Effector memory CD4-positive, alpha-beta T cell (primary cell): ENCODE measurements around the gene HYPK.

Experiments
- DNase-seq, 3 donors: peaks; one replicate each; pipeline ENCODE4 v3.0.0-alpha.2; 2020
- H3K27ac ChIP-seq: 2 replicates; pipeline ENCODE4 v1.7.0; 2013; ENCODE audit warnings: mild to moderate bottlenecking, low read length, moderate library complexity; ENCODE audit not compliant: insufficient read depth, poor library complexity, severe bottlenecking
- H3K27me3 ChIP-seq: replicated peaks from 2 replicates; pipeline ENCODE4 v1.7.0; 2013; ENCODE audit warnings: mild to moderate bottlenecking, low read length; ENCODE audit not compliant: insufficient read depth, control insufficient read depth, poor library complexity, severe bottlenecking
- H3K36me3 ChIP-seq: 2 replicates; pipeline ENCODE4 v1.7.0; 2013; ENCODE audit warnings: mild to moderate bottlenecking, low read length, moderate library complexity; ENCODE audit not compliant: control insufficient read depth, insufficient read depth
- H3K4me1 ChIP-seq: 2 replicates; pipeline ENCODE4 v1.7.0; 2013; ENCODE audit warnings: low read length, mild to moderate bottlenecking; ENCODE audit not compliant: control insufficient read depth, insufficient read depth, poor library complexity, severe bottlenecking
- H3K4me3 ChIP-seq: 2 replicates; pipeline ENCODE4 v1.7.0; 2013; ENCODE audit warnings: low read length, low read depth, mild to moderate bottlenecking; ENCODE audit not compliant: insufficient read depth, poor library complexity, severe bottlenecking
- H3K9me3 ChIP-seq: 2 replicates; pipeline ENCODE4 v1.7.0; 2013; ENCODE audit warnings: mild to moderate bottlenecking, low read length, moderate library complexity; ENCODE audit not compliant: control insufficient read depth

The HYPK gene

DNA sequence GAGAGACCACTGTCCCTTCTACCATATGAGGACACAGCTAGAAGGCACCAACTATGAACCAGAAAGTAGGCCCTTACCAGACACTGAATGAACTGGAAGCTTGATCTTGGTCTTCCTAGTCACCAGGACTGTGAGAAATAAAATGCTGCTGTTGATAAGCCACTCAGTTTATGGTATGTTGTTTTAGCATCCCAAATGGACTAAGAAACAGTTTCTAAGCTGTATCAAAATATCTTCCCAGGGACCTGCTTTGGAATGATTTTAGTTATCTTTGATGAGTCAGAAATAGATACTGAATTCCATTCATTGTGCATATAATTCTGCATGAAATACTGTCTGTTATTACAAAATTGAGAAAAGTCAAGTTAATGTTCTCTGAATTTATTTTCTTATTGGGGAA is 45.0 kb downstream of the HYPK start:
- no peak for DNase-seq
- H3K27me3 ChIP-seq, result no peaks in the 10 kb centered on the region
- H3K4me1 ChIP-seq, result no peaks in the 10 kb centered on the region
- peaks cover 24% of the 10 kb centered on the region for H3K36me3 ChIP-seq
- no peak overlapping the region for H3K27ac ChIP-seq
- no peaks in the 10 kb centered on the region for H3K9me3 ChIP-seq
- no peak overlapping the region for H3K4me3 ChIP-seq

GRCh38 chr15:43851251-43851650 is 50.9 kb downstream of the HYPK start:
- Histone ChIP-seq H3K9me3 (no peaks in the 10 kb centered on the region), H3K36me3 (peaks cover 23% of the 10 kb centered on the region), H3K27ac (no peak overlapping the region), H3K4me1 (no peaks in the 10 kb centered on the region), H3K27me3 (no peaks in the 10 kb centered on the region), H3K4me3 (no peak overlapping the region)
- no peak for DNase-seq

- peaks cover 23% of the 10 kb centered on the region for H3K36me3 ChIP-seq
- DNase-seq, result no peak
- no peak overlapping the region for H3K27ac ChIP-seq
- H3K27me3 ChIP-seq, result no peaks in the 10 kb centered on the region
- H3K4me3 ChIP-seq, result no peak overlapping the region
- no peaks in the 10 kb centered on the region for H3K9me3 ChIP-seq
- no peaks in the 10 kb centered on the region for H3K4me1 ChIP-seq
Measured at GRCh38 chr15:43852607-43853006, 52.2 kb downstream of the HYPK start.
